Measurements from ENCODE around the gene MLNR. TPM values are rescaled to one million over a fixed set of nuclear protein-coding genes. Genes with fewer than 3 reads are reported as not detected.
A peak's percentile ranks its signal among the peaks of the same experiment; 100 is the strongest.

Gene MLNR
- total RNA-seq, 4 donors from 2014 or later, result not detected

GRCh38 chr13:49226613-49227012, 6.5 kb downstream of the MLNR start:
- Histone ChIP-seq H3K9me3 (no peaks in the 10 kb centered on the region), H3K4me3 (no peak overlapping the region), H3K4me1 (no peaks in the 10 kb centered on the region), H3K36me3 (no peaks in the 10 kb centered on the region), H3K27ac (no peak overlapping the region), H3K27me3 (peaks cover 6 to 14% (median 12%) of the 10 kb centered on the region in 3 donors)
- ATAC-seq (no peak), DNase-seq (no peak)
- in situ Hi-C loops (cut with MboI; ENCODE audit: low sequenced_read_pairs in 4 of 4), result no loop called here
- TF ChIP-seq CTCF (IDR thresholded peaks at IDR 0.05 in 4 of 5, conservative IDR thresholded peaks at IDR 0.05 in 1 of 5) (no peak), POLR2A (IDR thresholded peaks at IDR 0.05) (no peak)
- intact Hi-C loops (cut with DNase I; ENCODE audit: low total_unique reads), result no loop called here

- TF ChIP-seq POLR2A (IDR thresholded peaks at IDR 0.05), result no peak
- ATAC-seq, result no peak
- no peaks in the 10 kb centered on the region for H3K9me3 ChIP-seq
- H3K27me3 ChIP-seq, result no peaks in the 10 kb centered on the region
- no peaks in the 10 kb centered on the region for H3K36me3 ChIP-seq
- H3K4me3 ChIP-seq, result no peak overlapping the region
- no peak for DNase-seq
- intact Hi-C loops (cut with DNase I; ENCODE audit: low total_unique reads), result no loop called here
- H3K4me1 ChIP-seq, result no peaks in the 10 kb centered on the region
- in situ Hi-C loops (cut with MboI; ENCODE audit: low sequenced_read_pairs in 4 of 4), result no loop called here
- no peak overlapping the region for H3K27ac ChIP-seq
These were observed 14.6 kb downstream of the MLNR start for GRCh38 chr13:49234741-49235140.

GRCh38 chr13:49235856-49236431, 15.8 kb downstream of the MLNR start:
- Histone ChIP-seq H3K4me3 (no peak overlapping the region), H3K4me1 (no peaks in the 10 kb centered on the region), H3K9me3 (no peaks in the 10 kb centered on the region), H3K36me3 (no peaks in the 10 kb centered on the region), H3K27me3 (no peaks in the 10 kb centered on the region), H3K27ac (no peak overlapping the region)
- no peak for ATAC-seq
- DNase-seq, result no peak
- intact Hi-C loops (cut with DNase I; ENCODE audit: low total_unique reads), result no loop called here
- TF ChIP-seq POLR2A (IDR thresholded peaks at IDR 0.05) (no peak), CTCF (IDR thresholded peaks at IDR 0.05 in 4 of 5, conservative IDR thresholded peaks at IDR 0.05 in 1 of 5) (no peak)
- in situ Hi-C loops (cut with MboI; ENCODE audit: low sequenced_read_pairs in 4 of 4), result no loop called here

- intact Hi-C loops (cut with DNase I; ENCODE audit: low total_unique reads), result no loop called here
- no peak overlapping the region for H3K27ac ChIP-seq
- no peaks in the 10 kb centered on the region for H3K27me3 ChIP-seq
- DNase-seq (no peak), ATAC-seq (no peak)
- H3K4me3 ChIP-seq, result no peak overlapping the region
- no peaks in the 10 kb centered on the region for H3K4me1 ChIP-seq
- no peak for TF ChIP-seq CTCF (IDR thresholded peaks at IDR 0.05 in 4 of 5, conservative IDR thresholded peaks at IDR 0.05 in 1 of 5)
- TF ChIP-seq POLR2A (IDR thresholded peaks at IDR 0.05), result no peak
- no peaks in the 10 kb centered on the region for H3K36me3 ChIP-seq
- in situ Hi-C loops (cut with MboI; ENCODE audit: low sequenced_read_pairs in 4 of 4), result no loop called here
- no peaks in the 10 kb centered on the region for H3K9me3 ChIP-seq
These were observed 18.5 kb downstream of the MLNR start for GRCh38 chr13:49238621-49239020.

GRCh38 chr13:49240017-49240416, 19.9 kb downstream of the MLNR start:
- peak in 1 of 2 donors; percentile 49 for ATAC-seq
- no peak for TF ChIP-seq POLR2A (IDR thresholded peaks at IDR 0.05)
- TF ChIP-seq CTCF (IDR thresholded peaks at IDR 0.05 in 4 of 5, conservative IDR thresholded peaks at IDR 0.05 in 1 of 5), result peak in 1 of 5 experiments; percentile 19
- intact Hi-C loops (cut with DNase I; ENCODE audit: low total_unique reads), result loop anchor here (10.0 kb wide), 1 partner anchor 145 kb away; no protein-coding TSS in a partner anchor

More at GRCh38 chr13:49240017-49240416, 19.9 kb downstream of the MLNR start:
- no peaks in the 10 kb centered on the region for H3K36me3 ChIP-seq
- DNase-seq, result no peak
- no peak overlapping the region for H3K4me3 ChIP-seq
- no peak overlapping the region for H3K27ac ChIP-seq
- no peaks in the 10 kb centered on the region for H3K4me1 ChIP-seq
- no peaks in the 10 kb centered on the region for H3K9me3 ChIP-seq
- in situ Hi-C loops (cut with MboI; ENCODE audit: low sequenced_read_pairs in 4 of 4), result no loop called here
- H3K27me3 ChIP-seq, result no peaks in the 10 kb centered on the region
